ENCODE measurements around the gene ARHGAP5.
"Not testable (repeated sequence)": the region's sequence is repeated elsewhere in the genome, so short reads cannot be mapped to it uniquely, and the experiment has no call there.

The ARHGAP5 gene

DNA sequence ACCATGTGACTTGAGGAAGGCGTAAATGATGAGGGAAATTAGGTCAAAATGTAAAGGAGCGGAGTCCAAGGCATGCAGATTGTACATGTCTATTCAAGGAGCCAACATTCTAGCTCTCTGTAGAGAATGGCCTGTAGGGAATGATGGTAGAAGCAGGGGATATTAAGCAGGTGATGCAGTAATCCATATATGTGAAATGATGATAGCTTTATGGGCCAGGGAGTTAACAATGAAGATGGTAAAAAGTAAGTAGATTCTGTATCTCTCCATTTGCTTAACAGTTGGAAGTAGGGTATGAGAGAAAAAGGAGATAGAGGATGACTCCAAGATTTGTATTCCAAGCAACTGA lies 33.4 kb downstream of the ARHGAP5 start:
- no peak for DNase-seq

DNA sequence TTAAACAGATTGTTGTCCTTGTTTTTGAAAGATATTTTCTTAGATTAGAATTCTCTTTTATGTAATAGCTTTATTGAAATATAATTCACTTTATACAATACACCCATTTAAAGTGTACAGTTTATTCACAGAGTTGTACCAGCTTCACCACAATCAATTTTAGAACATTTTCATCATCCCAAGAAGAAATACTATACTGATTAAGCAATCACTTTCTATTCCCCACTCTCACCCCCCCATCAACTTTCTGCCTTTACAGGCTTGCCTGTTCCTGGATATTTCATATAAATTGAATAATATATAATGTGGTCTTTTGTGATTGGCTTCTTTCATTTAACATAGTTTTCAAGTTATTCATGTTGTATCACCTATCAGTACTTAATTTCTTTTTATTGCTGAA lies 44.4 kb downstream of the ARHGAP5 start:
- DNase-seq: no peak

DNA sequence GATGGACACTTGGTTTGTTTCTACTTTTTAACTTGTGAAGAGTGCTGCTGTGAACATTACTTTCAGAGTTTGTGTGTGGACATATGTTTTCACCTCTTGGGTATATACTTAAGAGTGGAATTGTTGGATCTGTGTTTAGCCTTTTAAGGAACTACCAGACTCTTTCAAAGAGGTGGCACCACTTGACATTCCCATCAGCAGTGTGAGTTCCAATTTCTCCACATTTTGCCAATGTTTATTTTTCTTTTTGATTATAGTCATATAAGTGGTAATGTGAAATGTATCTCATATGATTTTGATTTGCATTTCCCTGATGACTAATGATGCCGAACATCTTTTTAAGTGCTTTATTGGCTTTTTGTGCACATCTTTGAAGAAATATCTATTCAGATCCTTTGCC lies 44.8 kb downstream of the ARHGAP5 start:
- no peak for DNase-seq

DNA sequence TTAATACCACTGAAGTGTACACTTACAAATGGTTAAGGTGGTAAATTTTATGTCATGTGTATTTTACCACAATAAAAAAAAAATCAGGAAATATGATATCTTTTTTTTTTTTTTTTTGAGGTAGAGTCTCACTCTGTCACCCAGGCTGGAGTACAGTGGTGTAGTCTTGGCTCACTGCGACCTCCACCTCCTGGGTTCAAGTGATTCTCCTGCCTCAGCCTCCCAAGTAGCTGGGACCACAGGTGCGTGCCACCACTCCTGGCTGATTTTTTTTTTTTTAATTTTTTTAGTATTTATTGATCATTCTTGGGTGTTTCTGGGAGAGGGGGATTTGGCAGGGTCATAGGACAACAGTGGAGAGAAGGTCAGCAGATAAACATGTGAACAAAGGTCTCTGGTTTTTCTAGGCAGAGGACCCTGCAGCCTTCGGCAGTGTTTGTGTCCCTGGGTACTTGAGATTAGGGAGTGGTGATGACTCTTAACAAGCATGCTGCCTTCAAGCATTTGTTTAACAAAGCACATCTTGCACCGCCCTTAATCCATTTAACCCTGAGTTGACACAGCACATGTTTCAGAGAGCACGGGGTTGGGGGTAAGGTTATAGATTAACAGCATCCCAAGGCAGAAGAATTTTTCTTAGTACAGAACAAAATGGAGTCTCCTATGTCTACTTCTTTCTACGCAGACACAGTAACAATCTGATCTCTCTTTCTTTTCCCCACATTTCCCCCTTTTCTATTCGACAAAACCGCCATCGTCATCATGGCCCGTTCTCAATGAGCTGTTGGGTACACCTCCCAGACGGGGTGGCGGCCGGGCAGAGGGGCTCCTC lies 50.0 kb downstream of the ARHGAP5 start:
- DNase-seq: not testable (repeated sequence)

DNA sequence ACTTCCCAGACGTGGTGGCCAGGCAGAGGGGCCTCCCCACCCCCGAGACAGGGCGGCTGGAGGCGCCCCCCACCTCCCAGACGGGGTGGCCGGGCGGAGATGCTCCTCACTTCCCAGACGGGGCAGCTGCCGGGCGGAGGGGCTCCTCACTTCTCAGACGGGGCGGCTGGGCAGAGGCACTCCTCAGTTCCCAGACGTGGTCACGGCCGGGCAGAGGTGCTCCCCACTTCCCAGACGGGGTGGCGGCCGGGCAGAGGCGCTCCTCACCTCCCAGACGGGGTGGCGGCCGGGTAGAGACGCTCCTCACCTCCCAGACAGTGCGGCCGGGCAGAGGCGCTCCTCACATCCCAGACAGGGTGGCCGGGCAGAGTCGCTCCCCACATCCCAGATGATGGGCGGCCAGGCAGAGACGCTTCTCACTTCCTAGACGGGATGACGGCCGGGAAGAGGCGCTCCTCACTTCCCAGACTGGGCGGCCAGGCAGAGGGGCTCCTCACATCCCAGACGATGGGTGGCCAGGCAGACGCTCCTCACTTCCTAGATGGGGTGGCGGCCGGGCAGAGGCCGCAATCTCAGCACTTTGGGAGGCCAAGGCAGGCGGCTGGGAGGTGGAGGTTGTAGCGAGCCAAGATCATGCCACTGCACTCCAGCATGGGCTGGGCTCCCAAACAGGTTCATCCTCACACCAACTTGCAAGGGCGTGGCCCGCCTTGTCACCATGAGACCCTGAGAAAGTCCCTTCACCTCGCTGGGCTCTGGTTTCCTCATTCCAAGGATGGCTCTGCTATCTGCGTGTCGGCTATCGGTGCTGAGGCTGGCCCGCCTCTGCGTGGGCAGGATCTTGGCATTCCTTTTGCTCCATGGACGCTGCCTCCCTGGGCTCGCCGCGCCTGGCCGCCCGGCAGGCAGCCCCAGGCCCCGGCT lies 50.9 kb downstream of the ARHGAP5 start:
- DNase-seq: not testable (repeated sequence)

DNA sequence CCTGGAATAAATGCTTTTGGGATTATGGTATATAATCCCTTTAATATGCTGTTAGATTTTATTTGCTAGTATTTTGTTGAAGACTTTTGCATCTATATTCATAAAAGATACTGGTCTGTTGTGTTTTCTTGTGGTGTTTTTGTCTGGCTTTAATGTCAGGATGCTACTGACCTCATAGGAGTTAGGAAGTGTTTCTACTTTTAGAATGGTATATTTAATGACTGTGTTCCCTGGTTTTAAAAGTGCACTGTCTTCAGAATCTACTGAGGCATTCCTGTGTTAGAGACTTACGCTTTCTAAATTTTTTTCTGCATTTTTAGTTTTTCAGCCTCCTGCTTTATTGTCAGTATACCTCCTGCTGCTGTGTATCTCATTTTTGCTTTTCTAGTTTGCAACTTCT lies 51.6 kb downstream of the ARHGAP5 start:
- no peak for DNase-seq

DNA sequence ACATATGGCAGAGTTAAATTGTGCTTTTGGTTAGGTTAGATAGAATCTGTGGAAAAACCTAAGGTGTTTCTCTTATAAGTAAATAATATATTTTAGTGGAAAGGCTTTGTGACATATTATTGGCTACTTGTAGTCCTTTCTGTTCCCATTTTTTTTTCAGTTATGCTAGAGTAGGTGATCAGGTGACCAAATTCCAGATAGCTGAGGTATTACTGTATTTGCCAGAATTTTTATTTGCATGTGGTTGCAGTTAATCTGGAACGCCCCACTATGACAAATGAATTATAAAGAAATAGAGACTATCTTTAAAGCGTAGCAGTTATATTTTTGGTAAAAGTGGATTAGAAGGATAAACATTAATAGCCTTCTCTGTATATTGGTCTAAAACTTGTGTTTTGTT lies 52.0 kb downstream of the ARHGAP5 start:
- DNase-seq: no peak

DNA sequence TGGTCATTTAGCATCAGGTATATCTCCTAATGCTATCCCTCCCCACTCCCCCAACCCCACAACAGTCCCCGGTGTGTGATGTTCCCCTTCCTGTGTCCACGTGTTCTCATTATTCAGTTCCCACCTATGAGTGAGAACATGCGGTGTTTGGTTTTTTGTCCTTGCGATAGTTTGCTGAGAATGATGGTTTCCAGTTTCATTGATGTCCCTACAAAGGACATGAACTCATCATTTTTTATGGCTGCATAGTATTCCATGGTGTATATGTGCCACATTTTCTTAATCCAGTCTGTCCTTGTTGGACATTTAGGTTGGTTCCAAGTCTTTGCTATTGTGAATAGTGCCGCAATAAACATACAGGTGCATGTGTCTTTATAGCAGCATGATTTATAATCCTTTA lies 54.6 kb downstream of the ARHGAP5 start:
- not testable (repeated sequence) for DNase-seq

DNA sequence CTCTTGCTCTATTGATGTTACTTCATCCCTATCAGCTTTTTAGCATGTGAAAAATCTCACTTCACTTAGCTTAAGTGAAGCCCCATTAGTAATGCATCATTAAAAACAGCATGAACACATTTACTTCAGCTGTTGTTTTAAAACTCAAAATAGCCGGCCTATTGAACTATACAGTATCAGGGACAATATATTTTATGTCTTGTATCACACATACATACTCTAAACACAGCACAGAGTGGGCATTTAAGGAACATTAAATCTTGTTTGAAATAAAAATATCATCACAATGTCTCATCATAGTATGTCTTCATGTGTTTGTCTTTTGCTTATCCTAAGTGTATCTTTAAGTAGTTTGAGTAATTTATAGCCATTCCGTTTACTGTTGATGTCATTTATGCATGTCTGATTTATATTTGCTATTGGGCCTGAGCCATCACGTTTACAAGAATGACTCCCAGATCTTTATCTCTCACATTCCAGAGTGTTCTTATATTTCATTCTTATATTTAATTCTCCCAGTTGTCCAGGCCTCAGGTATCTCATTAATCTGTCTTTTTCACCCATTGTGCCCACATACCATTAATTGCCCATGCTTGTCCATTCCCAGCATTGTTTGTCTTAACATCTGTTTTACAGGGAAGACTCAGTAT lies 57.5 kb downstream of the ARHGAP5 start:
- no peak for DNase-seq

DNA sequence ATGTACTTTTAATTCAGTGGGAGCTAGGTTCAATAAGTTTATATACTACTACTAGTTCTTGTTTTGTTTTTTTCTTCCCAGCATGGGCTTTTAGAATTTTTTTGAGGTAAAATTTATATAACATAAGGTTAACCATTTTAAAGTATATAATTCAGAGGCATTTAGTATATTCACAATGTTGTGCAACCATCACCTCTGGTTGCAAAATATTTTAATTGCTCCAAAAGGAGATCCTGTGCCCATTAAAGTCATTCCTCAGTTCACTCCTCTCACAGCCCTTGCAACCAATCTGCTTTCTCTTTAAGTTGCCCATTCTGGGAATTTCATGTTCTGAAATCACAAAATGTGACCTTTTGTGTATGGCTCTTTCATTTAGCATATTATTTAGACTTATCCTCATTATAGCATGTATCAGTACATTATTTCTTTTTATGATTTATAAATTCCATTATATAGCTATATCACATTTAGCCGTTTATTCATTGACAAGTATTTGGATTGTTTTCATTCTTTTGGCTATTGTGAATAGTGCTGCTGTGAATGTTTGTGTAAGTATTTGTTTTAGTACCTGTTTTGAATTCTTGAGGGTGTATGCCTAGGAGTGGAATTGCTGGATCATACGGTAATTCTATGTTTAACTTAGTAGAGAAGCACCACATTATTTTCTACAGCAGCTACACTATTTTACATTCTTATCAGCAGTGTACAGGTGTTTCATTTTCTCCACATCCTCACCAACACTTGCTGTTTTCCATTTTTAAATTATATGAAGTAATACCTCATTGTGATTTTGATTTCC lies 59.1 kb downstream of the ARHGAP5 start:
- DNase-seq: no peak

DNA sequence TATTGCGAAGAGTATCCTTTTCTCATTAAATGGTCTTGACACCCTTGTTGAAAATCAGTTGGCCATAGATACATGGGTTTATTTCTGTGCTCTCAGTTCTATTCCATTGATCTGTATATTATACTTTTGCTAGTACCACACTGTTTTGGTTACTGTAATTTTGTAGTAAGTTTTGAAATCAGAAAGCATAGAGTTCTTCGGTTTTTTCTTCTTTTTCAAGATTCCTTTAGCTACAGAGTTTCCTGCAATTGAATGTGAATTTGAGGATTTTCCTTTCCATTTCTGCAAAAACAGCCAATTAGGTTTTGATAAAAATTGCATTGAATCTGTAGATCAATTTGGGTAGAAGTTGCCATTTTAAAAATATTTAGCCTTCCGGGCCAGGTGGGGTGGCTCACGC lies 60.2 kb downstream of the ARHGAP5 start:
- DNase-seq: no peak

DNA sequence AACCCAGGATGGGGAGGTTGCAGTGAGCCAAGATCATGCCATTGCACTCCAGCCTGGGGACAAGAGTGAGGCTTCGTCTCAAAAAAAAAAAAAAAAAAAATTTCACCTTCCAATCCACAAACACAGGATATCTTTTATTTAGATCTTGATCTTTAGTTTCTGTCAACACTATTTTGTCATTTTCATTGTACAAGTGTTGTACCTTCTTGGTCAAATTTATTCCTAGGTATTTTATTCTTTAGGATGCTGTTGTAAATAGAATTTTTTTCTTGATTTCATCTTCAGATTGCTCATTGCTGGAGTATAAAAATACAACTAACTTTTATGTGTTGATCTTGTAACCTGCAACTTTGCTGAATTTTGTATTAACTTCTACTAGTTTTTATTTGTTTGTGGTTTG lies 60.8 kb downstream of the ARHGAP5 start:
- DNase-seq: no peak

DNA sequence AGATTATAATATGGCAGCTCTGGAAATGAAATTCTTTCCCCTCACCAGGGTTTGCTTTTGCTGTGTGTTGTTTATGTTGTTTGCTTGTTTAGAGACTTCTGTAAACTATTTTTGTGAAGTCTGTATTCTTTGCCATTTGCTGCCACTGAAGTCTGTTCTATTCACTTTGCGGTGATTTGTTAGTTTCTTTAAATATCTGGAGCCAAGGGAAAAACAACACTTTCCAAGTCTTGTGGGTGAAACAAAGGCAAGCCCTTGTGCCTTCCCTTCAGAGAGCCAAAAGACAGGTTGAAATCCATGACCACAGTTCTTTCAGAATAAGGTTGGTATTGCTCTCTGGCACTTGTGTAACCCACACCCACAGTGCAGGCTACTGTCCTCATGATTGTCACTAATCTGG lies 65.2 kb downstream of the ARHGAP5 start:
- DNase-seq: no peak

DNA sequence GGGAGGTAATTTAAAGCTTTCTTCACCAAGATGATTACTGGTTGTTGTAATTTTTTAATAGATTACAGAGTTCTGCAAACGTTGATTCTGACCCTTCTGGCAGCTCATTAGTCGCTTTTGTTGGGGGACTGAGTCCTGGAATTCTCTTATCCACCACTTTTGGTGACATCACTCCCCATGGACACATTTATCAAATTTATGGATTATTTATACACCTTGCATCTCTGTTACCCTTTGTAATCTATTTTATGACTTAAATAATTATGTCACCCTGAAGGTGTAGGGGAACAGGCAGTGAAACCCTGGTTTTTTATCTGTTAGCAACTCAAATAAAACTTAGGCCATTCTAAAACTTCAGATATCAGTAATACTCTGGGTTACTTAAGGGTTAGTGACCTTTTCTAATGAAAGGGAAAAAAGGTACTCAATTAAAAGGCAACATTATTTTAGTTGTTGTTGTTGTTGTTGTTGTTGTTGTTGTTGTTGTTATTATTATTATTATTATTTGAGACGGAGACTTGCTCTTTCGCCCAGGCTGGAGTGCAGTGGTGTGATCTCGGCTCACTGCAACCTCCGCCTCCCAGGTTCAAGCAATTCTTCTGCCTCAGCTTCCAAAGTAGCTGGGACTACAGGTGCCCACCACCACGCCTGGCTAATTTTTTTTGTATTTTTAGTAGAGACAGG lies 65.8 kb downstream of the ARHGAP5 start:
- no peak for DNase-seq

DNA sequence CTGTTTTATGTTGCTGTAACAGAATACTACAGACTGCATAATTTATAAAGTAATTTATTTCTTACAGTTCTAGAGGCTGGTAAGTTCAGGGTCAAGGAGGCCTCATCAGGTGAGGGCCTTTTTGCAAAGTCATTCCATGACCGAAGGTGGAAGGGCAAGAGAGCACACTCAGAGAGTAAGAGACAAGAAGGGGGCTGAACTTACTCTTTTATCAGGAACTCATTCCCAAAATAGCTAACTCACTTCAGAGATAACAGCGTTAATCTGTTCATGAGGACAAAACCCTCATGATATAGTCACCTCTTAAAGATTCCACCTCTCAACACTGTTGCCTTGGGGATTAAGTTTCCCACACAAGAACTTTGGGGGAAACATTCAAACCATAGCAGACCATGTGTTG lies 73.3 kb downstream of the ARHGAP5 start:
- no peak for DNase-seq

DNA sequence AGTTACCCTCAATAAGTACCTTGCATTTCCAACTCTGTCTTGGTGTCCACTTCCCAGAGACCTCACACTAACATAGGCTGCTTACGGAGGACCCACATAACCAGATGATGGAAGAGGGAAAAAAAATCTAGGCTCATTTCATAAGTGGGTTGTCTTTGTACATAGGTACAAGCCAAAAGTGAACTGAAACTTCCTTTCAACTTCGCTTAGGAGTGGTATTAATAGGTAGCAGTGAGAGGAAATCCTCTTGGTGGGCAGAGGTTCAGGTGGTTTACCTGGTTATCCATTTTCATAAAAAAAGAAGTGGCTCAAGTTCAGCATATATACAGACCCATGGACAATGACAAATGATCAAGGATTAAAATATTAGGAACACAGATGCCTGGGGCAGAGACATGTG lies 88.9 kb downstream of the ARHGAP5 start:
- DNase-seq: no peak

DNA sequence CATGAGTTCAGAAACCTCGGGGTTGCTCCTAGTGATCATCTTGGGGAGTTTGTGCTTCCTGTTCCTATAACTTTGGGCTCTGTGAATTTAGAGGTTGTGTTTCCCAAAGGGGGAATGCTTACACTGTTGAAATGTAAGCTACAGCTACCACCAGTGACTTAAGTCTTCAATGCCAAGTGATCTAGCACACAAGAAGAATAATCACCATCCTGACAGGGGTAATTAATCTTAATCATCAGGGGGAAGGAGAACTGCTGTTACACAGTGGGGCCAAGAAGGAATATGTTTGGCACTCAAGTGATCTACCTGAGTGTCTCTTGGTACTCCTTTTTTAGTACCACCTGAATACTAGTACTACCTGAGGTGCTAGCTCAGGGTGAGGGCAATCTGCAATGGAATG lies 89.8 kb downstream of the ARHGAP5 start:
- no peak for DNase-seq

DNA sequence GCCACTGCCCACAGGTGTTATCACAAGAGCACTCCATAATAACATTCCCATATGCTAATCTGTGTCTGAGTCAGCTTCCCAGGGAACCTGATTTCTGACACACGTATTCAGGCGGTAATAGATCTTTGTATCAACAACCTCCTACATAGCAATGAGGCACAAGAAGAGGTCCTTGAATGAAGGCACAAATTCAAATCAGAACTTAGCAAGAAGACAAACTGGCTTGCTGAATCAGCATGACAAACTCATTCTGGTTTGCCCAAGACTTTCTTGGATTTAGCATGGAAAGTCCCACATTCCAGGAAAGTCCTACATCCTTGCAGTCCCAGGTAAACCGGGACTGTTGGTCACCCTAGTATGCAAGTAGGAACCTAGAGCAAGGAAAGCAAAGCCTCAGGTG lies 90.8 kb downstream of the ARHGAP5 start:
- DNase-seq: no peak

DNA sequence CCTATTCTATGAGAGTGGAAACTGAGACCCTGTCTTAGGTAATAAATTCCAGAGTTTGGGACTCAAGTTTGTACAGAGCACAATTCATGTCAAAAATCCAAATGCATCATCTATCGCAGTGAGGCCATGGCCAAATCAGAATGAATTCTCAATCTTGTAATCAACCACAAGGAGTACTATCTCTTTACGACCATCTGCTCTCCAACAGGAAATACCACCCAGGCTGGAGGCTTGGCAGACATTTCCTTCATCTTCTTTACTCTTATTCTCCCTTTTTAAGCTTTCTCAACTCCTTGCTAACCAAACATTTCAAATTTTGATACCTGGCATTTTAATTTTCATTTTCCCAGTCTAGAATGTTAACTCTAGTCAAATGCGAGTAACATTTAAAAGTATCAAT lies 92.1 kb downstream of the ARHGAP5 start:
- DNase-seq: no peak

DNA sequence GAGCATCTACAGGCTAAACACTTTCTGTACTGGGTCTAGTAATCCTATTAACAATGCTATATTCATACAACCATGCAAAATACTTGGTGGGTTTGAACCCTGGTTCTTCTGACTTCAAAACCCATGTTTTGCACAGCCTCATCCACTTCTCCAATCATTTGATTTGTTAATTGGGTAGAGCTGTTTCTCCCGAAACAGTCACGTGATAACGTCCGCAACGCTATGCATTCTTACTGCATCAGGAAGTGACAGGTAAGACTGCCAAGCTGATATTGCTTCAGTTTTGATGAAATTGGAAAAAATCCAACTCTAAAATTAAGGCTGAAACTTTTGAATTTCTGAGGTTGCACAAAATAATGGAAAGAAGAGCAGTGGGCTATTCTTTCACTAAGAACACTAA lies 94.4 kb downstream of the ARHGAP5 start:
- DNase-seq: no peak

DNA sequence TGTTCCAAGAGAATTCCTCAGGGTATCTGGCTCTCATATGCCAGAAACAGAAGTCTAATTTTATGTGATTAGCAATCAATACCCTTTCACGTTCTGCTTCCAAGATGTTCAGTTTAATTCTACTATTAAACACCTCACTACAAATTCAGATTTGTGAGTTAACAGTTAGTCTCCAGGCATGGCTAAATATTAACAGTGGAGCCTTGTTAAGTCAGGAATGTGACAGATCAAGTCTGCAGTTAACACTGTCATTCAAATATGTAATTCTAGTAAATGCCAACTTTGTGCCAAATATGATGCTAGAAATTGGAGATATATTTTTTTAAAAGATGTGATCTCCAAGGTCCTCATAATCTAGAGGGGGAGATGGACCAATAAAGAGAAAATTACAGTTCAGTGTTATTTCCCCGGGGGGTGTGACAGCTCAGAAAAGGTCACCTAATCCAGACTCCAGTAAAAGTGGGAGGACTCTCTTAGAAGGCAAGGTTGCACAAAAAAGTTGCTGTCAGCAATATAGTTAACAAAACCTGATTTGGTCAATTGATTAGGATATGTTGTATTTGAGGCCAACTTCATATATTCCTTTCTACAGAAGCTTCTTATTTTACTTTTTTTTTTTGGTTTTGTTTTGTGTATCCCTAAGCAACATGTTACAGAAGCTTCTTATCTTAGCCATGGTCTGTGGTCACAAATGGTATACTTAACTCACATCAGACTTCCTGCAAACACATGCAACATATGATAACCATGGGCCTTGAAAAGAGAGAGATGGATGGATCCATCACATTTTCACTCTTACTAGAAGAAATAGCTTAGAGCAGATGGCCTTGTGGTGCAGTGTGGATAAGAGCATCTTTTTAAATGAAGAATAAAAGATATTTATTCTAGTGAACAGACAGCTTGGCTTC lies 106.3 kb downstream of the ARHGAP5 start:
- no peak for DNase-seq

Data from activated CD4-positive, CD25-positive, alpha-beta regulatory T cell (primary cell).